Measurements from ENCODE around the gene DOCK6. TPM values are rescaled to one million over a fixed set of nuclear protein-coding genes. Genes with fewer than 3 reads are reported as not detected.

The DOCK6 gene
- total and polyA plus RNA-seq, 10 of the 15 experiments (the other 5 are each of a cell fraction or from before 2014, with no cell fraction given) = 0.76 to 24.8 (median 4.7) TPM

- TF ChIP-seq RB1 (IDR thresholded peaks at IDR 0.05; ENCODE audit: borderline replicate concordance) (no peak), RUNX3 (IDR thresholded peaks at IDR 0.05; ENCODE audit: low read length) (no peak), KLF5 (IDR thresholded peaks at IDR 0.05; ENCODE audit: partially characterized antibody) (no peak), CHD2 (IDR thresholded peaks at IDR 0.05; ENCODE audit: borderline replicate concordance, low read depth, low read length) (no peak), ZNF217 (IDR thresholded peaks at IDR 0.05) (no peak)
Measured at GRCh38 chr19:11159598-11160439, 102.5 kb downstream of the DOCK6 start (continued).

- ATAC-seq (peak; percentile 99), DNase-seq (ENCODE audit: low read depth, low spot score) (peak; percentile 94), FAIRE-seq (peak; percentile 98)
- Histone ChIP-seq H3K4me1 (ENCODE audit: control insufficient read depth, insufficient read depth, low read length) (no peaks in the 10 kb centered on the region; the same call in 1 of the 2 replicates), H3K36me3 (ENCODE audit: control insufficient read depth in 2 of 2, insufficient read depth in 2 of 2, low read length in 1 of 2) (no peaks in the 10 kb centered on the region), H4K20me1 (ENCODE audit: control insufficient read depth, insufficient read depth) (no peaks in the 10 kb centered on the region), H3K27ac (ENCODE audit: control insufficient read depth, insufficient read depth) (peak within 1 kb of the TSS; percentile 91), H3K27me3 (replicated peaks in 1 of 2; ENCODE audit: control insufficient read depth in 2 of 2, insufficient read depth in 2 of 2, low read length in 1 of 2) (no peaks in the 10 kb centered on the region), H2AFZ (ENCODE audit: control insufficient read depth, low read depth, low read length) (peak within 1 kb of the TSS; percentile 99), H3K4me3 (peak within 1 kb of the TSS; percentile 95), H3K9ac (ENCODE audit: control insufficient read depth, insufficient read depth, low read length) (peak within 1 kb of the TSS; percentile 96), H3K4me2 (ENCODE audit: control insufficient read depth, insufficient read depth) (peak within 1 kb of the TSS; percentile 87), H3K79me2 (ENCODE audit: control insufficient read depth, insufficient read depth, low read length) (peaks cover 26% of the 10 kb centered on the region), H3K9me3 (replicated peaks; ENCODE audit: control insufficient read depth, insufficient read depth, low read length) (no peaks in the 10 kb centered on the region; the same call in 2 of the 3 replicates)
- in situ Hi-C loops (cut with MboI) (no loop called here), intact Hi-C loops (cut with micrococcal nuclease; ENCODE audit: unreplicated experiment) (loop anchor here (2.0 kb wide), 1 partner anchor 41 kb away; the partner anchor contains the start of gene KANK2)
- CTCF ChIA-PET = interaction anchor here (1.0 to 2.9 kb wide), 5 partner anchors 30 to 283 kb away, joined by 3 to 14 read pairs (median 4); no protein-coding TSS in a partner anchor
- POLR2A ChIA-PET = interaction anchor here (0.7 to 1.8 kb wide), 7 partner anchors 9 to 327 kb away, joined by 3 to 8 read pairs (median 4); partner anchors contain the start of genes LDLR and RAB3D
- no TSS peak for BruUV-seq (replicated peaks)
- under 1% methylated on average over 37 of the region's 50 CpGs for WGBS (ENCODE audit: insufficient coverage, insufficient replicate concordance, low lambda C conversion rate, missing lambda C conversion rate)
- RAD21 ChIA-PET (ENCODE audit: unreplicated experiment) = interaction anchor here (0.8 to 1.2 kb wide), 3 partner anchors 17 to 120 kb away, joined by 3 read pairs; no protein-coding TSS in a partner anchor
- SMC1A ChIA-PET (ENCODE audit: uncharacterized antibody, unreplicated experiment) = interaction anchor here (0.6 to 2.4 kb wide), 7 partner anchors 10 to 219 kb away, joined by 3 to 7 read pairs (median 3); partner anchors contain the start of gene KANK2
- TF ChIP-seq RB1 (IDR thresholded peaks at IDR 0.05; ENCODE audit: borderline replicate concordance) (peak; percentile 74; the same call in 1 of the 2 replicates), FOS (IDR thresholded peaks at IDR 0.05; ENCODE audit: borderline replicate concordance, extremely low read depth, insufficient read length) (peak; percentile 70), BCLAF1 (IDR thresholded peaks at IDR 0.05) (no peak), IRF3 (IDR thresholded peaks at IDR 0.05) (peak; percentile 93), LARP7 (IDR thresholded peaks at IDR 0.05) (peak; percentile 44; the same call in 1 of the 2 replicates), CREB1 (IDR thresholded peaks at IDR 0.05; ENCODE audit: low read depth) (peak; percentile 75), YY1 (IDR thresholded peaks at IDR 0.05; ENCODE audit: low read depth, low read length) (peak; percentile 96), GATAD2B (conservative IDR thresholded peaks at IDR 0.05; ENCODE audit: low read depth) (peak; percentile 57), POLR2A (IDR thresholded peaks at IDR 0.05; ENCODE audit: low read depth, low read length) (peak; percentile 94), WRNIP1 (IDR thresholded peaks at IDR 0.05; ENCODE audit: borderline replicate concordance, low read depth, low read length) (no peak), ZBED1 (IDR thresholded peaks at IDR 0.05; ENCODE audit: borderline replicate concordance) (no peak), BHLHE40 (IDR thresholded peaks at IDR 0.05; ENCODE audit: borderline replicate concordance in 1 of 2, low read depth in 2 of 2, low read length in 1 of 2) (0 out of 4 replicates have a peak, but pooled peaks have one; percentile 10 to 23), NFYA (IDR thresholded peaks at IDR 0.05; ENCODE audit: borderline replicate concordance, low read depth, low read length) (peak; percentile 53)
Measured at GRCh38 chr19:11155373-11156120, 106.8 kb downstream of the DOCK6 start, which contains the start of gene SPC24. TSS of gene SPC24 (minus strand) at chr19:11155782. CDS start at chr19:11155776, 6 bp downstream.
